GM23248 (cell line): ENCODE results near the gene APC2. TPM values are rescaled to one million over a fixed set of nuclear protein-coding genes. Genes with fewer than 3 reads are reported as not detected.

Source experiments
- DNase-seq: peaks from one replicate; pipeline ENCODE4 v3.0.0-alpha.2; 2015
- H2AFZ ChIP-seq: fragments of 200-600 bp; sonication (generic); 2 replicates; pipeline ENCODE4 v1.6.1; 2016; ENCODE audit warnings: antibody characterized with exemption
- H3F3A ChIP-seq: fragments of 200-600 bp; sonication (generic); 2 replicates; pipeline ENCODE4 v1.6.1; 2016; ENCODE audit warnings: mild to moderate bottlenecking, antibody characterized with exemption, mixed run types; ENCODE audit not compliant: insufficient read depth
- H3K27ac ChIP-seq: fragments of 200-600 bp; sonication (generic); 2 replicates; pipeline ENCODE4 v1.5.1; 2016; ENCODE audit warnings: mild to moderate bottlenecking
- H3K27me3 ChIP-seq: fragments of 200-600 bp; sonication (generic); replicated peaks from 2 replicates; pipeline ENCODE4 v1.6.1; 2016; ENCODE audit warnings: mild to moderate bottlenecking; ENCODE audit not compliant: insufficient read depth
- H3K36me3 ChIP-seq: fragments of 200-600 bp; sonication (generic); 2 replicates; pipeline ENCODE4 v1.6.1; 2016; ENCODE audit warnings: low read depth, mild to moderate bottlenecking
- H3K4me1 ChIP-seq: fragments of 200-600 bp; sonication (generic); 2 replicates; pipeline ENCODE4 v1.6.1; 2016; ENCODE audit warnings: mild to moderate bottlenecking; ENCODE audit not compliant: insufficient read depth
- H3K4me2 ChIP-seq: fragments of 200-600 bp; sonication (generic); one replicate; pipeline ENCODE4 v1.6.1; 2016; ENCODE audit warnings: mild to moderate bottlenecking; ENCODE audit not compliant: unreplicated experiment
- H3K4me3 ChIP-seq: fragments of 200-600 bp; sonication (generic); 2 replicates; pipeline ENCODE4 v1.5.1; 2016; ENCODE audit warnings: mild to moderate bottlenecking
- H3K79me2 ChIP-seq: fragments of 200-600 bp; sonication (generic); 2 replicates; pipeline ENCODE4 v1.6.1; 2016; ENCODE audit warnings: mild to moderate bottlenecking; ENCODE audit not compliant: insufficient read depth
- H3K9ac ChIP-seq: fragments of 200-600 bp; sonication (generic); 2 replicates; pipeline ENCODE4 v1.6.1; 2016; ENCODE audit warnings: mild to moderate bottlenecking
- H3K9me2 ChIP-seq: fragments of 200-600 bp; sonication (generic); 2 replicates; pipeline ENCODE4 v1.6.1; 2016; ENCODE audit warnings: mixed run types, mild to moderate bottlenecking, moderate library complexity; ENCODE audit not compliant: insufficient read depth
- H3K9me3 ChIP-seq: fragments of 200-600 bp; sonication (generic); one replicate; pipeline ENCODE4 v1.6.1; 2017; ENCODE audit warnings: low read depth
- H4K20me1 ChIP-seq: fragments of 200-600 bp; sonication (generic); 2 replicates; pipeline ENCODE4 v1.6.0; 2016; ENCODE audit not compliant: insufficient read depth
- EZH2 ChIP-seq: fragments of 200-600 bp; sonication (generic); IDR thresholded peaks from 2 replicates; pipeline ENCODE4 v1.6.1; 2018; ENCODE audit warnings: antibody characterized with exemption, mild to moderate bottlenecking; ENCODE audit not compliant: insufficient read depth, poor library complexity, severe bottlenecking
- EZH2phosphoT487 ChIP-seq: fragments of 200-600 bp; sonication (generic); IDR thresholded peaks from 2 replicates; pipeline ENCODE4 v1.6.1; 2018; ENCODE audit warnings: antibody characterized with exemption, moderate library complexity, mild to moderate bottlenecking, low read depth; ENCODE audit not compliant: insufficient read depth
- WGBS, 2 experiments: methylation state at CpG; one replicate each; pipeline ENCODE4 v1.1.6; 2015 to 2017; ENCODE audit warnings: low lambda C conversion rate in 2 of 2, low coverage in 1 of 2; ENCODE audit errors: missing lambda C conversion rate in 2 of 2; 5-methylcytosine and 5-hydroxymethylcytosine counted together
- in situ Hi-C: fragments of 300-500 bp; cut with MboI; formaldehyde crosslinking; loops from 2 replicates; pipeline ENCODE4 v1.15.0; 2020
- polyA plus RNA-seq: library from polyadenylated mRNA; unstranded; fragments of >200 nt; fragmentation: Nextera tagmentation; extraction: Ambion mirVana; gene quantifications from 2 replicates; pipeline ENCODE4 v1.2.1, GENCODE V29; 2016
- total RNA-seq: library from RNA; depleted of rRNA; stranded (reverse); fragments of >200 nt; shearing (Covaris generic); gene quantifications from 2 replicates; pipeline ENCODE4 v1.2.3, GENCODE V29; 2014

The APC2 gene
- total and polyA plus RNA-seq, 2 experiments from 2014 or later = 0.10 to 0.11 TPM

GRCh38 chr19:1441677-1442438, 8.1 kb upstream of the APC2 start:
- H3K79me2 ChIP-seq = peaks cover 37% of the 10 kb centered on the region
- peaks cover 28% of the 10 kb centered on the region; the same call in 1 of the 2 replicates for H3K36me3 ChIP-seq
- no peaks in the 10 kb centered on the region for H3K9me2 ChIP-seq
- no peak overlapping the region for H3K27ac ChIP-seq
- no peak overlapping the region for H3K9ac ChIP-seq
- no peak overlapping the region for H2AFZ ChIP-seq
- DNase-seq = no peak
- TF ChIP-seq EZH2 (no peak), EZH2phosphoT487 (no peak)
- H3K4me3 ChIP-seq = no peak overlapping the region
- no peak overlapping the region for H3K4me2 ChIP-seq
- H3K4me1 ChIP-seq = 0 out of 2 replicates have a peak, but pooled peaks cover 5% of the 10 kb centered on the region
- H3K9me3 ChIP-seq = no peaks in the 10 kb centered on the region
- WGBS, 2 experiments = 91 to 92% methylated on average over 25 of the region's 25 CpGs
- peaks cover 45% of the 10 kb centered on the region for H3F3A ChIP-seq
- in situ Hi-C loops = no loop called here
- peaks cover 4% of the 10 kb centered on the region; the same call in 1 of the 2 replicates for H3K27me3 ChIP-seq
- peaks cover 10% of the 10 kb centered on the region; the same call in 1 of the 2 replicates for H4K20me1 ChIP-seq

GRCh38 chr19:1445185-1445931, 4.6 kb upstream of the APC2 start:
- Histone ChIP-seq H3K36me3 (peaks cover 20% of the 10 kb centered on the region; the same call in 1 of the 2 replicates), H3K4me1 (no peaks in the 10 kb centered on the region), H3F3A (peaks cover 41% of the 10 kb centered on the region), H3K4me2 (peak overlapping the region; percentile 16), H3K9me3 (no peaks in the 10 kb centered on the region), H3K27me3 (peaks cover 17% of the 10 kb centered on the region), H3K4me3 (peak overlapping the region; percentile 14; the same call in 1 of the 2 replicates), H3K27ac (no peak overlapping the region), H3K9ac (no peak overlapping the region), H4K20me1 (peaks cover 8% of the 10 kb centered on the region; the same call in 1 of the 2 replicates), H3K9me2 (no peaks in the 10 kb centered on the region), H3K79me2 (peaks cover 16% of the 10 kb centered on the region), H2AFZ (no peak overlapping the region)
- no peak for TF ChIP-seq EZH2
- no peak for TF ChIP-seq EZH2phosphoT487
- WGBS, 2 experiments = 1 to 2% methylated on average over 32 to 70 of the region's 70 CpGs
- peak; percentile 80 for DNase-seq
- in situ Hi-C loops = no loop called here

- H3K79me2 ChIP-seq = peaks cover 8% of the 10 kb centered on the region
- in situ Hi-C loops = no loop called here
- H3K4me3 ChIP-seq = 0 out of 2 replicates have a peak overlapping the region, but pooled peaks have one; percentile 14
Measured at GRCh38 chr19:1445932-1446712, 3.8 kb upstream of the APC2 start.

More at GRCh38 chr19:1445932-1446712, 3.8 kb upstream of the APC2 start:
- Histone ChIP-seq H3F3A (peaks cover 38% of the 10 kb centered on the region), H3K9me3 (no peaks in the 10 kb centered on the region), H4K20me1 (peaks cover under 1% of the 10 kb centered on the region; the same call in 1 of the 2 replicates), H3K27ac (no peak overlapping the region), H3K4me2 (peak overlapping the region; percentile 16), H3K9ac (no peak overlapping the region), H2AFZ (no peak overlapping the region), H3K4me1 (no peaks in the 10 kb centered on the region), H3K9me2 (no peaks in the 10 kb centered on the region), H3K36me3 (peaks cover 14% of the 10 kb centered on the region; the same call in 1 of the 2 replicates), H3K27me3 (peaks cover 24% of the 10 kb centered on the region)
- TF ChIP-seq EZH2phosphoT487 = no peak
- no peak for TF ChIP-seq EZH2
- WGBS, 2 experiments = 2 to 6% methylated on average over 38 to 47 of the region's 99 CpGs
- no peak for DNase-seq
